Measurements from ENCODE around the gene KLHL25.
A peak's percentile ranks its signal among the peaks of the same experiment; 100 is the strongest.
"Not testable (repeated sequence)": the region's sequence is repeated elsewhere in the genome, so short reads cannot be mapped to it uniquely, and the experiment has no call there.

The KLHL25 gene

GRCh38 chr15:85800478-85801123 is 5.9 kb upstream of the KLHL25 start:
- DNase-seq, result peak; percentile 82

- not testable (repeated sequence) for DNase-seq
Measured at GRCh38 chr15:85796371-85796770, 1.6 kb upstream of the KLHL25 start.

DNA sequence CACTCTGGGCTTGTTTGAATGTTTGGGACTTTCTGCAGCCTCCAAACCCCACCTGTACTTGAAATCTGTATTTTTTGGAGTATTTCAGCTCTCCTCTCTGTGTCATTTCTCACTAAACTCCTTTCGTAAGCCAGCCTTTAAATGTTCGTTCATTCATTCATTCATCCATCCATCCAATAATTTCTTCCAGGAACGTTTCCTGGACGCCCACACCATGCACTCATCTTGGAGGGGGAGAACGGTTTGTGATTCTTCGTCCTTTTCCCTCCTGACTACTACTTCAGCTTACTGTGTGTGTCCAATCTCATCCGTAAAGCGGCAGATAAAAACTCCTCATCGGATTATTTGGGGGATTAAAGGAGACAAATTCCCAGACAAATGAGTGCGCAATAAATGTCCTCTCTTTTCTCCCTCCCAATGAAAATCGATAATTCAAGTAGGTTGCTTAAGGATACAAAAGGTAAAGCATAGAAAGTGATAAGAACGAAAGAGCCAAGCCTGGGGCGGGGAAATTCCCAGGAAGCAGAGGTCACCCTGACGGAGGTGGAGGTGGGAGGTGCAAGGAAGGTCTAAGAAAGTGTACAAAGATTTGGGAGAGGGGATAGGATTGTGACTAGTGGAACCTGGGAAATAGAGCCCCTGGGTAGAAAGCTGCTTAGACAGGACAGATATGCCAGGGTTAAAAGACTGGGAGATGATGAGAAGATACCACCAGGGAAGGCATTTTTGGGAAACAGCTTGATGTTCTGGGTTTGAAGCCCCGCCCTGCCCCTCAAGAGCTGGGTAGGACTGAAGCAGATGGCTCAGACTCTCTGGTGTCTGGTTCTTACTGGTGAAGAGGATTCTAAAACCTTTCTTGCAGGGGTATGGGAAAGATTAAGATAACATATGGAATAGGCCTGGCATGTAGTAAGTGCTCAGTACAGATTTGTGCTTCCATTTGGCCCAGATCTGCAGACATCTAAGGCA is 896 bp upstream of the KLHL25 start:
- DNase-seq, result peak; percentile 74

GRCh38 chr15:85793641-85794597 is 806 bp downstream of the KLHL25 start:
- peak; percentile 36 for DNase-seq

DNA sequence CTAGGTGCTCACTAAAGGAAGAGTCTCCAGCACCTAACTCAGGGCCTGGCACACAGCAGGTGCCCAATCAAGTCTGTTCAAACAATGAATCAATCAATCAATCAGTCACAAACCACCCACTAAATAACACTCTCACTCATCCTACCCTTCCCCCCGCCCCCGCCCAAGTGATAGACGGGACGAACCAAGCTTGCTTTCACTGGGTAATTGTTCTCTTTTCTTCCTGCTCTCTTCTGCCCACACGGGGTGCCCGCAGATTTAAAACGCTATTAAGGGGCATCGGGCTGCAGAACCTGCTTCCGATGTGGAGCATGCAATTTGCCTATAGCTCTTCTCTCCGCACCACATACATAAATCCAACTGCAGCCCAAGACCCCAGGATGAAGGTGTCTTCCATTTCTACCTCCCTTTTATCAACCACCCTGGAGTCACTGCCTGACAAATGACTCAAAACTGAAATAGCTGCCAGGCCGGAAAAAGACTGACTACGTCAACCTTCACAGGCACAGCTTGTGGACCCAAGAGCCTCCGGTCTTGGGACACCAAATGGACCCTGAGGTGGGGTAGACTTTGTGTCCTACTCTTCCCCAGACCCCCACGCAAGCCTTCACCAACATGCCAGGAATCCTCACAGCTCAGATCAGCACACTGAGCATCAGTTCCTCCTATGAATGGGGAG is 1.7 kb downstream of the KLHL25 start:
- DNase-seq, result no peak

DNA sequence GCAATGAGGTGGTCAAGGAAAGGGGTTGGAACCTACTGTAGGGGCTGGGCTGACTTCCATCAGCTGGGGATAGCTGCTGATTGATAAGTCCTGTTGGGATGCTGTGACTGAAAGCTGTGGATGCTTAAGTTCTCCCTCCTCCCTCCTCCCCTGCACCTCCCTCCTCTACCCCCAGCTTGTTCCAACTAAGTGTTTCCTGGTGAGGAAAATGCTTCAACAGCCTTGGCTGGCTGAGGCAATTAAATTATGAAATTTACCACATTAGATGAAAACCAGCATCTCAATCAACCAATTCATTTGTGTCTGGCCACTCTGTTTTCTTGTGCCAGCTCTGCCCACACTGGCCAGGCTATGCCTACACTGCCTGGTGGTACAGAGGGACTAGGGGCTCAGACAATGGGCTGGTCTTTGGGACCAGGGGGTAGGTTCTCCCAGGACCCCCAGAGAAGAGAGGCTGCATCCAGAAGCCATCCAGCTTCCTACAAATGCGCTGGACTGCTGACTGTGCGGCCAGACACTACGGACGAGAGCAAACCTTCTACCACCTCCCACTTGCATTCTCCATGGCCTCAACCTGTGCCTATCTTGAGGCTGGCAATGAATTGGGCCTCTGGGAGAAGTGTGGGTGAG is 2.5 kb downstream of the KLHL25 start:
- no peak for DNase-seq

DNA sequence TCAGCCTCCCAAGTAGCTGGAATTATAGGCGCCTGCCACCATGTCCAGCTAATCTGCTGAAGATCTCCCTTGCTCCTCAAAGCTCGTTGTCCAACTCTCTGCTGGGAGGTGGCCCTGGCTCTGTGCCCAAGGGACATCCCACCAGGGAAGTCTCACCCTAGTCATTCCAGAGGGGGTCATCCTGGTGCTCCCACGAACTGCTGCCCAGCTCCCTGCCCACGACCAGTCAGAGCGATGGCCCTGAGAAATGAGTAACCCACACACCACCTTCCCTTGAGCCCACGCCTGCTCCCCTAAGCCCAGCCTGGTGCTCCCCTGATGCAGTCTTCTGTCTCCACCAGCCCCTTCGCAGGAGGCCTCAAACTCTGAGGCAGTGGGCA is 5.2 kb downstream of the KLHL25 start:
- no peak for DNase-seq

- peak; percentile 25 for DNase-seq
Measured at GRCh38 chr15:85788771-85789495, 5.8 kb downstream of the KLHL25 start.

DNA sequence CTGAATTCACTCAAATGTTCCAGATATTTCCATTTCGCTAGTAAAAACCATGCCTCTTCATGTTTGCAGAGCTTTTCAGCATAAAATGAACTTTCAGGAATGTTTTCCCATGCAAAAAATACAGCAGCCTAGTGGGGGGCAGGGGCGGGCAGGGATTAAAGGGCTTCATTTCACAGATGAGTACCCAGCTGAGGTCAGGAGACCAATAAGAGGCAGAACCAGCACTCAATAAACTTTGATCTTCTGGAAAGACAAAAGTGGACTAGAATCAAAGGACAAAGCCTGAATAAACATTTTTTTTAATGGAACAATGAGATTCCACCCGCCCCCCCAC is 8.0 kb downstream of the KLHL25 start:
- DNase-seq, result no peak

DNA sequence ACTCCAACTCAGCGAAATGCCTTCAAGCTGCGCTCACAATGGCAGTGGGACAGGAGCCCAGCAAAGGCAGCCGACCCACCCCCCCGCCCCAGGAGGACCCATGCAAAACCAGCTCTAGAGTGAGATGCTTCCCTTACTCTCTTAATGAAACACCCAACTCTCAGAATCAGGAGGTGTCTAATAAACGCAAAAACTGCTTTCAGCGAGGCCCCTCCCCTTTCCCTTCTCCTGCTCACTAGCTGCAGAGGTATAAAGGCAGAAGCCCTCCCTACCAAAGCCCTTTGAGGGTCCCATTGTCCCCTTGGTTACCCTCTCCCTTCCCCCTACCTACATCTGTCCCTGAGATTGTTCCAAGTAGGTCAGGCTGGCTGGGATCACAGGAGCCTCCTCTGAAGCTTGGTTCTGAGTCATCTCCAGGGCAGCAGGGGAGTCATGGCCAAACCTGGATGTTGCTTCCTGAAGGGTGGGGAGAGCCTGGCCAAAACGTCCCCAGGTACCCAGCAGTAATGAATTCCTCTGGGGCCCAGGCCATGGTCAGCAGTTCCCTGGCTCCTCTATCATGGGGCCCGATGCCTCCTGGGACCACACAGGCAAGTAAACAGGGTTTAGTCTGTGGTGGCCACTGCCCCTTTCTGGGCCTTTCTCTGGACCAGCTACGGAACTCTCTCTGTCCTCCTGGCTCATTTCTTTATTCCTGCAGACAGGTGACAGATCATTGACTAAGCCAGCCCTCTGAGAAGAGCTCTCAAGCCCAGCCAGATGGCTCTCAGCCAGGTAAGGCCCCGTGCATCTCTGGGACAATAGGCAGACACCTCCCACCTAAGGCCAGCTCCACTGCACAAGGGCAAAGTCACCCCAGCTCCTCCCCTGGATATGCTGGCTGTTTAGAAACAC is 8.6 kb downstream of the KLHL25 start:
- peak; percentile 74 for DNase-seq

- DNase-seq, result no peak
Measured at GRCh38 chr15:85782064-85782463, 12.7 kb downstream of the KLHL25 start.

GRCh38 chr15:85781099-85781498 is 13.6 kb downstream of the KLHL25 start:
- peak; percentile 14 for DNase-seq

GRCh38 chr15:85780225-85780985 is 14.3 kb downstream of the KLHL25 start:
- DNase-seq, result peak; percentile 72

GRCh38 chr15:85779249-85779648 is 15.5 kb downstream of the KLHL25 start:
- no peak for DNase-seq

- peak; percentile 22 for DNase-seq
Measured at GRCh38 chr15:85778107-85778776, 16.5 kb downstream of the KLHL25 start.

DNA sequence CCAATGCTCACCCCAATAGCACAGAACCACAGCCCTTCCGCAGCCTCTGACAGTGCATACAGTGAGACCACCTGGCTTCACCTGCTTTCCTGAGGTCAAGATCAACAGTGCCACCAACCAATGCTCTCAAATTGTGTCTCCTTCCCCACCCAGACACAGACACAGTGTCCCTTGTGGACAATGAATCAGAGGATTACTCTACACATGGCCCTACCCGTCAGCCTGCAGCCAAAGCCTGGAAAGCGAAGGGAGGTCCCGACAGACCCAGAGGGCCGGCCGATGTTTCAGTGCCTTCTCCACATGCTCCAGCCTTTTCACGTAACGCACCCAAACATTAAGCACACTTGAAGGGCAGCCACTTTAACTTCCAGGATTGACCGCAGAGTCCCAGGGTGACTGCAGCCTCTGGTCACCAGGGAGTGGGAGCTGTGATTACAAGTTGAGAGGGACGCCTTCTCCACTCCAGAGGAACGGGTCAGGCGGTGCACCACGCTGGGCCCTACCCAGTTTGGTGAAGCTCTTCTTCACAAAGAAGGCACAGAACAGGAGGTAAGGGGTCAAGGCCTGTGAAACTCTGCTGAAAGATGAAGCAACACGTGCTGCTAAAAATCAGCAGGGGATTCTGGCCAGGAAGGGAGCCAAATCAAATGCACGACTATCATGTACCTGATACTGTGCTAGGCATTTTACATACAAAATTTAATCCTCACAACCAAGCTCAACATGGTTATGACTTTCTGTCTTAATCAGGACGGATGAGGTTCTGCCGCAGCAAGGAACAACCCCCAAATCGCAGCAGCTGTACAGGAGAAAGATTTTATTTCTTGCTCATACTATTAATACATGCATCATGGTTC is 17.2 kb downstream of the KLHL25 start:
- no peak for DNase-seq

DNA sequence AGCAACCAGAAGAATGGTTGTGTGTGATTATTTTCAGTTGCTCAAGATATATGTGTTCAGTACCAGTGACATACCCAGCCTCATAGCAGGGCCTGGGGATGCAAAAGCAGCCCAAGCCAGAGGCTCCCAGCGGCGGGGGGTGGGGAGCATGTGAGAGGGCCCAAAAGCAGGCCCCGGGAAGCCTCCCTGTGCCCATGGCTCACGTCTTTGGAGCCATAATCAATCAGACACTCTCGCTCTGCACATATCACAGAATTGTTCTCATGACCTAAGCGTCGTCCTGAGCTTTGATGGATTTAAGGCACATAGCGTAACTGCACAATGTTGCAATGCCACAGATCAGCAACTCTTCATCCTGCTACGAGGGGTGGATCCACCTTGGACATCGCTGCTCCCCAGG is 20.8 kb downstream of the KLHL25 start:
- DNase-seq, result no peak

DNA sequence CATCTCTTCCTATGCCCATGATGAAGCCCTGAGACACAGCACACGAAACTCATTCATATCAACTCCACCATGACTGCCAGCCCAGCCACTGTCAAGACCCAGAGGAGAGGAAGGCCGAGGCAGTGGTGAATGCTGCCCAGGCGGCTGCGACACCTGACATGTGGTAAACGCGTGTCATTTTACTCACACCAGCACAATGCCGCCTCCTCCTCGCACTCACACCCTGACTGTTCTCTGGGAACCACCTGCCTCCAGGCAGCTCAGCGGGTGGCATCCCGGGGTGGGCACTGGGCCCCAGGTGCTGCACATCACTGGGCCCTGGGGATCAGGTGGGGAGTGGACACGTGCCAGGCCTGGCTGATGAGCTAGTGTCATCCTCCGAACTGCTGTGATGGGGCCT is 21.5 kb downstream of the KLHL25 start:
- no peak for DNase-seq

All from NCI-H2171 treated with DMSO at 0.1 percent for 48 hours (cell line).